GM12891 (cell line): ENCODE measurements around the gene CD163.

Source experiments
- DNase-seq: peaks from one replicate; pipeline ENCODE4 v3.0.0; 2011; ENCODE audit warnings: low spot score; ENCODE audit not compliant: insufficient read length
- FAIRE-seq: peaks from 2 replicates; lab custom pipeline; 2011; peaks lifted over from hg19 to GRCh38; lab: Jason Lieb, UNC
- PAX5 ChIP-seq: IDR thresholded peaks from 2 replicates; pipeline ENCODE4 v1.6.1; 2011; ENCODE audit warnings: low read length, moderate library complexity, mild to moderate bottlenecking; ENCODE audit not compliant: insufficient read depth, severe bottlenecking
- POLR2A ChIP-seq: IDR thresholded peaks from 2 replicates; pipeline ENCODE4 v1.6.1; 2011; ENCODE audit warnings: low read depth, low read length, control low read depth
- POLR2AphosphoS5 ChIP-seq: IDR thresholded peaks from 2 replicates; pipeline ENCODE4 v1.6.1; 2011; ENCODE audit warnings: low read depth, low read length, control low read depth
- POU2F2 ChIP-seq: IDR thresholded peaks from 2 replicates; pipeline ENCODE4 v1.6.1; 2011; ENCODE audit warnings: low read depth, mild to moderate bottlenecking, control low read depth, low read length, moderate library complexity
- SPI1 ChIP-seq: IDR thresholded peaks from 2 replicates; pipeline ENCODE4 v1.6.1; 2011; ENCODE audit warnings: low read depth, low read length, control low read depth
- TAF1 ChIP-seq: IDR thresholded peaks from 2 replicates; pipeline ENCODE4 v1.6.1; 2011; ENCODE audit warnings: low read depth, low read length, control low read depth

The CD163 gene

GRCh38 chr12:7434670-7435069 lies 68.9 kb downstream of the CD163 start:
- TF ChIP-seq POU2F2 (no peak), POLR2AphosphoS5 (no peak), PAX5 (no peak), POLR2A (no peak), SPI1 (no peak), TAF1 (no peak)
- no peak for DNase-seq
- FAIRE-seq = no peak

GRCh38 chr12:7433276-7433822 lies 70.2 kb downstream of the CD163 start:
- TF ChIP-seq POLR2AphosphoS5 (no peak), TAF1 (no peak), POU2F2 (no peak), SPI1 (no peak), PAX5 (no peak), POLR2A (no peak)
- DNase-seq (no peak), FAIRE-seq (no peak)

GRCh38 chr12:7431993-7432685 lies 71.4 kb downstream of the CD163 start:
- DNase-seq = no peak
- TF ChIP-seq PAX5 = no peak
- no peak for TF ChIP-seq POLR2A
- TF ChIP-seq POLR2AphosphoS5 = no peak
- no peak for TF ChIP-seq TAF1
- no peak for TF ChIP-seq POU2F2
- no peak for TF ChIP-seq SPI1
- no peak for FAIRE-seq
